ENCODE results near the gene TRABD2B. TPM values are rescaled to one million over a fixed set of nuclear protein-coding genes. Genes with fewer than 3 reads are reported as not detected.

The TRABD2B gene
- total and polyA plus RNA-seq, 2 of the 4 experiments (the other 2 are of a cell fraction): not detected

DNA sequence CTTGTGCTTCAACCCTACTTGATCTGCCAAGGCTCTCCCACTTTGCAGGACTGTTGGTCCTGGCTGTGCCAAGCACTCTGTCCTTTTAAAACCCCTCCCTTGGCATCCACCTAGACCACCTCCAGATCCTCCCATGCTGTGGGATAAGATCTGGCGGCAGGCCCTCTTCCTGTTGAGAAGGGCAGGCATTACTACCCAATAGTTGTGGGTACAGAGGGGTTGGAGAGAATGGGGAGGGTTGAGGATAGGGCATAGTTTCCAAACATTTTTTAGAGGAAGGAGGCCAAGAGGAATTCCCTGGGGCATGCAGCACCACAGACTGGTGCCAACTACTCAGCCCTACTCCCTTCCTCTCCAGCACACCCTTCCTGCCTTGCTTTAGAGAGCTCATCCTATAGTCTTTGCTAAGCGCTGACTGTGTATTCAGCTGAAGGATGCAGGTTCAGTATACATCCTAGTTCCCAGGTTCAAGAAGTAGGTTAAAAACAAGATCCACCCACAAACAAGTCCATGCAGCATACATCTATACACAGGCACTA is 70.7 kb downstream of the TRABD2B start:
- no peak overlapping the region for H2AK9ac ChIP-seq (replicated peaks; ENCODE audit: low read depth, low read length, poor library complexity)
- no peaks in the 10 kb centered on the region for H3K4me1 ChIP-seq (ENCODE audit: control insufficient read depth, insufficient read depth, low read length)
- no peak for DNase-seq
- no peak overlapping the region for H3K4me3 ChIP-seq (ENCODE audit: insufficient read depth, low read depth, low read length)
- no peak overlapping the region for H3K14ac ChIP-seq (replicated peaks; ENCODE audit: low read depth, low read length)
- no peak overlapping the region for H2BK20ac ChIP-seq (ENCODE audit: low read depth, low read length)
- no peak overlapping the region for H4K91ac ChIP-seq (ENCODE audit: insufficient read depth, low read depth, low read length)
- no peak overlapping the region for H3K56ac ChIP-seq (ENCODE audit: extremely low read depth, insufficient read depth, low read length)
- no peaks in the 10 kb centered on the region for H3K27me3 ChIP-seq (ENCODE audit: control insufficient read depth, insufficient read depth, low read length)
- H3K18ac ChIP-seq (ENCODE audit: low read depth, low read length): no peak overlapping the region
- H4K5ac ChIP-seq (ENCODE audit: low read depth, low read length): no peak overlapping the region
- no peaks in the 10 kb centered on the region for H3K9me3 ChIP-seq (ENCODE audit: control insufficient read depth, insufficient read depth, low read length)
- TF ChIP-seq CHD1 (IDR thresholded peaks at IDR 0.05; ENCODE audit: low read depth, low read length) (no peak), RFX5 (IDR thresholded peaks at IDR 0.05; ENCODE audit: low read depth, low read length) (no peak), NFE2L2 (IDR thresholded peaks at IDR 0.05; ENCODE audit: low read depth, low read length) (no peak), BHLHE40 (IDR thresholded peaks at IDR 0.05; ENCODE audit: low read depth, low read length) (no peak), MXI1 (IDR thresholded peaks at IDR 0.05; ENCODE audit: borderline replicate concordance, low read depth, low read length) (no peak), CEBPB (IDR thresholded peaks at IDR 0.05; ENCODE audit: low read depth, low read length) (no peak), RAD21 (IDR thresholded peaks at IDR 0.05; ENCODE audit: low read length) (no peak), FOS (IDR thresholded peaks at IDR 0.05; ENCODE audit: low read depth, low read length) (no peak), MAFK (IDR thresholded peaks at IDR 0.05; ENCODE audit: low read depth, low read length) (no peak), RCOR1 (IDR thresholded peaks at IDR 0.05; ENCODE audit: insufficient replicate concordance, low read length) (no peak), SMC3 (IDR thresholded peaks at IDR 0.05; ENCODE audit: low read depth, low read length) (no peak), POLR2A (IDR thresholded peaks at IDR 0.05; ENCODE audit: low read depth, low read length) (no peak), MAZ (IDR thresholded peaks at IDR 0.05; ENCODE audit: borderline replicate concordance, low read depth, low read length) (no peak)
- TF ChIP-seq, protein P1, sequence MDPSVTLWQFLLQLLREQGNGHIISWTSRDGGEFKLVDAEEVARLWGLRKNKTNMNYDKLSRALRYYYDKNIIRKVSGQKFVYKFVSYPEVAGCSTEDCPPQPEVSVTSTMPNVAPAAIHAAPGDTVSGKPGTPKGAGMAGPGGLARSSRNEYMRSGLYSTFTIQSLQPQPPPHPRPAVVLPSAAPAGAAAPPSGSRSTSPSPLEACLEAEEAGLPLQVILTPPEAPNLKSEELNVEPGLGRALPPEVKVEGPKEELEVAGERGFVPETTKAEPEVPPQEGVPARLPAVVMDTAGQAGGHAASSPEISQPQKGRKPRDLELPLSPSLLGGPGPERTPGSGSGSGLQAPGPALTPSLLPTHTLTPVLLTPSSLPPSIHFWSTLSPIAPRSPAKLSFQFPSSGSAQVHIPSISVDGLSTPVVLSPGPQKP (IDR thresholded peaks at IDR 0.05; ENCODE audit: borderline replicate concordance, low read depth, low read length): no peak
- TF ChIP-seq, protein P2, sequence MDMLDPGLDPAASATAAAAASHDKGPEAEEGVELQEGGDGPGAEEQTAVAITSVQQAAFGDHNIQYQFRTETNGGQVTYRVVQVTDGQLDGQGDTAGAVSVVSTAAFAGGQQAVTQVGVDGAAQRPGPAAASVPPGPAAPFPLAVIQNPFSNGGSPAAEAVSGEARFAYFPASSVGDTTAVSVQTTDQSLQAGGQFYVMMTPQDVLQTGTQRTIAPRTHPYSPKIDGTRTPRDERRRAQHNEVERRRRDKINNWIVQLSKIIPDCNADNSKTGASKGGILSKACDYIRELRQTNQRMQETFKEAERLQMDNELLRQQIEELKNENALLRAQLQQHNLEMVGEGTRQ (IDR thresholded peaks at IDR 0.05; ENCODE audit: low read depth, low read length): no peak
- TF ChIP-seq, protein P3, sequence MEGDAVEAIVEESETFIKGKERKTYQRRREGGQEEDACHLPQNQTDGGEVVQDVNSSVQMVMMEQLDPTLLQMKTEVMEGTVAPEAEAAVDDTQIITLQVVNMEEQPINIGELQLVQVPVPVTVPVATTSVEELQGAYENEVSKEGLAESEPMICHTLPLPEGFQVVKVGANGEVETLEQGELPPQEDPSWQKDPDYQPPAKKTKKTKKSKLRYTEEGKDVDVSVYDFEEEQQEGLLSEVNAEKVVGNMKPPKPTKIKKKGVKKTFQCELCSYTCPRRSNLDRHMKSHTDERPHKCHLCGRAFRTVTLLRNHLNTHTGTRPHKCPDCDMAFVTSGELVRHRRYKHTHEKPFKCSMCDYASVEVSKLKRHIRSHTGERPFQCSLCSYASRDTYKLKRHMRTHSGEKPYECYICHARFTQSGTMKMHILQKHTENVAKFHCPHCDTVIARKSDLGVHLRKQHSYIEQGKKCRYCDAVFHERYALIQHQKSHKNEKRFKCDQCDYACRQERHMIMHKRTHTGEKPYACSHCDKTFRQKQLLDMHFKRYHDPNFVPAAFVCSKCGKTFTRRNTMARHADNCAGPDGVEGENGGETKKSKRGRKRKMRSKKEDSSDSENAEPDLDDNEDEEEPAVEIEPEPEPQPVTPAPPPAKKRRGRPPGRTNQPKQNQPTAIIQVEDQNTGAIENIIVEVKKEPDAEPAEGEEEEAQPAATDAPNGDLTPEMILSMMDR (conservative IDR thresholded peaks at IDR 0.05; ENCODE audit: low read depth, low read length): no peak
- no peaks in the 10 kb centered on the region for H3K79me1 ChIP-seq (ENCODE audit: low read depth in 1 of 2, low read length in 2 of 2)
- no peak overlapping the region for H3K4ac ChIP-seq (ENCODE audit: low read depth, low read length)
- no peak overlapping the region for H3K4me2 ChIP-seq (ENCODE audit: low read depth, low read length)
- ChIA-PET CTCF (no interaction called here), POLR2A (ENCODE audit: unreplicated experiment) (no interaction called here)
- dilution Hi-C loops (cut with HindIII; ENCODE audit: low sequenced_read_pairs, unreplicated experiment) (no loop called here), intact Hi-C loops (cut with micrococcal nuclease) (no loop called here), in situ Hi-C loops (cut with MboI; ENCODE audit: low sequenced_read_pairs) (no loop called here)
- H2BK5ac ChIP-seq (ENCODE audit: low read depth, low read length, poor library complexity, severe bottlenecking): no peak overlapping the region
- WGBS, 2 experiments (ENCODE audit: extremely low coverage in 2 of 2, insufficient read length in 1 of 2): no CpG with 5 or more reads among the region's 2 CpGs
- H3K9me1 ChIP-seq (ENCODE audit: insufficient read depth, low read length): no peaks in the 10 kb centered on the region
- H3K36me3 ChIP-seq (ENCODE audit: control insufficient read depth, insufficient read depth, low read length): no peaks in the 10 kb centered on the region
- no peak overlapping the region for H3K23ac ChIP-seq (ENCODE audit: low read depth, low read length)
- no peak overlapping the region for H2AK5ac ChIP-seq (ENCODE audit: low read depth, low read length)
- no peak overlapping the region for H3K9ac ChIP-seq (ENCODE audit: low read depth, low read length)
- no peaks in the 10 kb centered on the region for H4K20me1 ChIP-seq (ENCODE audit: insufficient read depth, low read length)
- H2BK120ac ChIP-seq (ENCODE audit: low read depth, low read length): no peak overlapping the region
- BruUV-seq (replicated peaks): no TSS peak
- no peak overlapping the region for H2BK15ac ChIP-seq (ENCODE audit: low read depth, low read length)
- ATAC-seq (ENCODE audit: low read depth): no peak
- no peak overlapping the region for H4K8ac ChIP-seq (ENCODE audit: low read depth in 2 of 2, low read length in 2 of 2)
- H2AFZ ChIP-seq (replicated peaks; ENCODE audit: low read length, poor library complexity): no peak overlapping the region
- H3K27ac ChIP-seq (ENCODE audit: insufficient read depth, low read length): no peak overlapping the region
